ENCODE results near the gene PREB.

DNA sequence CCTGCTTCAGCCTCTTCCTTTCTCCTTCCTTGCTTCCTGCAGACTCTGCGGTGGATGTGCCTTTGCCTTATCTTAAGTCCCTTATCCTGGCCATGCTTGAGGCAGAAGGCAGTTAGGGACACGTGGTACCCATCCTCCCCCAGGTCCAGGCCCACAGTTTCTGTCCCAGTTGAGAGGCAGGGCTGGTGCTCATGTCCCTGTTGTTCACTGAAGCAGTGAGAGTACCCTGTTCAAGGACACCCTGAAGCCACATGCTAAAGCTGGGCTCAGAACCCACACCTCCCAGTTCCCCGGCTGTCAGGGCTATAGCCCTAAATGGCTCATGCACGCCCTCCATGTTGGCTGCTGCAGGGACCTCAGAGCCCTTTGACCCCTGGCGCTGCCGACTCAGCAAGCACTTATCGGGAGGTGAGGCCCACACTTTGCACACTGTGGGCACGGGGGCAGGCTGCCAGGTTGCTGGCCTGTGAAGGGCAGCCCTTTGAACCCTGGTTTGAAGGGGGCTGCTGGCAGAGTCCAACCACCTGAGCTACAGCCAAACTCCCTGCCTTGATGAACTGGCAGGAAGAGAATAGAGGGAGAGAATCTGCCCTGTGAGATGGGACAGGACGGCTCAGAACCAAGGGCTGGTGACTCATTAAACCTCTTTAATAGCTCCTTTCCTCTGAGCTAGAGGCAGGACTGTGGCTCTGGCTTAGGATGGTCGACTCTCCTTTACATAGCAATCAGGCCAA, 41.6 kb downstream of the PREB start:
- TF ChIP-seq, protein P1, sequence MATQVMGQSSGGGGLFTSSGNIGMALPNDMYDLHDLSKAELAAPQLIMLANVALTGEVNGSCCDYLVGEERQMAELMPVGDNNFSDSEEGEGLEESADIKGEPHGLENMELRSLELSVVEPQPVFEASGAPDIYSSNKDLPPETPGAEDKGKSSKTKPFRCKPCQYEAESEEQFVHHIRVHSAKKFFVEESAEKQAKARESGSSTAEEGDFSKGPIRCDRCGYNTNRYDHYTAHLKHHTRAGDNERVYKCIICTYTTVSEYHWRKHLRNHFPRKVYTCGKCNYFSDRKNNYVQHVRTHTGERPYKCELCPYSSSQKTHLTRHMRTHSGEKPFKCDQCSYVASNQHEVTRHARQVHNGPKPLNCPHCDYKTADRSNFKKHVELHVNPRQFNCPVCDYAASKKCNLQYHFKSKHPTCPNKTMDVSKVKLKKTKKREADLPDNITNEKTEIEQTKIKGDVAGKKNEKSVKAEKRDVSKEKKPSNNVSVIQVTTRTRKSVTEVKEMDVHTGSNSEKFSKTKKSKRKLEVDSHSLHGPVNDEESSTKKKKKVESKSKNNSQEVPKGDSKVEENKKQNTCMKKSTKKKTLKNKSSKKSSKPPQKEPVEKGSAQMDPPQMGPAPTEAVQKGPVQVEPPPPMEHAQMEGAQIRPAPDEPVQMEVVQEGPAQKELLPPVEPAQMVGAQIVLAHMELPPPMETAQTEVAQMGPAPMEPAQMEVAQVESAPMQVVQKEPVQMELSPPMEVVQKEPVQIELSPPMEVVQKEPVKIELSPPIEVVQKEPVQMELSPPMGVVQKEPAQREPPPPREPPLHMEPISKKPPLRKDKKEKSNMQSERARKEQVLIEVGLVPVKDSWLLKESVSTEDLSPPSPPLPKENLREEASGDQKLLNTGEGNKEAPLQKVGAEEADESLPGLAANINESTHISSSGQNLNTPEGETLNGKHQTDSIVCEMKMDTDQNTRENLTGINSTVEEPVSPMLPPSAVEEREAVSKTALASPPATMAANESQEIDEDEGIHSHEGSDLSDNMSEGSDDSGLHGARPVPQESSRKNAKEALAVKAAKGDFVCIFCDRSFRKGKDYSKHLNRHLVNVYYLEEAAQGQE (IDR thresholded peaks at IDR 0.05; ENCODE audit: low read depth) = no peak
- TF ChIP-seq CEBPB (IDR thresholded peaks at IDR 0.05) (no peak), TEAD4 (IDR thresholded peaks at IDR 0.05) (no peak), NFIC (IDR thresholded peaks at IDR 0.05) (no peak), ZBTB7A (IDR thresholded peaks at IDR 0.05; ENCODE audit: low read depth) (no peak), EP300 (IDR thresholded peaks at IDR 0.05; ENCODE audit: borderline replicate concordance) (no peak), RAD21 (IDR thresholded peaks at IDR 0.05; ENCODE audit: low read depth) (no peak)

All from Ishikawa (cell line).